Mesothelial cell of epicardium (in vitro differentiated cells): ENCODE data around the gene AKIRIN2. TPM values are rescaled to one million over a fixed set of nuclear protein-coding genes. Genes with fewer than 3 reads are reported as not detected.

Experiments
- DNase-seq, 2 experiments: peaks; one replicate each; pipeline ENCODE4 v3.0.0; 2021; ENCODE audit warnings: low spot score in 2 of 2; ENCODE audit not compliant: unreplicated experiment in 2 of 2
- H3K27ac Mint-ChIP-seq: 2 replicates; pipeline ENCODE4 v1.8.0; 2021; ENCODE audit warnings: mixed read lengths
- H3K27me3 Mint-ChIP-seq: 2 replicates; pipeline ENCODE4 v1.8.0; 2021; ENCODE audit warnings: low read depth, mixed read lengths
- H3K36me3 Mint-ChIP-seq: 2 replicates; pipeline ENCODE4 v1.8.0; 2021; ENCODE audit warnings: mixed read lengths
- H3K4me1 Mint-ChIP-seq: 2 replicates; pipeline ENCODE4 v1.8.0; 2021; ENCODE audit warnings: mixed read lengths
- H3K4me3 Mint-ChIP-seq: 2 replicates; pipeline ENCODE4 v1.8.0; 2021; ENCODE audit warnings: mild to moderate bottlenecking, moderate library complexity, mixed read lengths
- H3K9me3 Mint-ChIP-seq: 2 replicates; pipeline ENCODE4 v1.8.0; 2021; ENCODE audit warnings: mixed read lengths
- total RNA-seq: library from RNA; stranded (reverse); gene quantifications from 3 replicates; pipeline ENCODE4 v1.2.1, GENCODE V29; 2021
- TF ChIP-seq, protein P1 (sequence below): fragments of 200-600 bp; sonication (generic); IDR thresholded peaks from one replicate; pipeline ENCODE4 v1.5.0; 2021; ENCODE audit warnings: antibody characterized with exemption; ENCODE audit not compliant: unreplicated experiment

Gene AKIRIN2
- total RNA-seq, 1 donor from 2014 or later = 88.1 TPM

DNA sequence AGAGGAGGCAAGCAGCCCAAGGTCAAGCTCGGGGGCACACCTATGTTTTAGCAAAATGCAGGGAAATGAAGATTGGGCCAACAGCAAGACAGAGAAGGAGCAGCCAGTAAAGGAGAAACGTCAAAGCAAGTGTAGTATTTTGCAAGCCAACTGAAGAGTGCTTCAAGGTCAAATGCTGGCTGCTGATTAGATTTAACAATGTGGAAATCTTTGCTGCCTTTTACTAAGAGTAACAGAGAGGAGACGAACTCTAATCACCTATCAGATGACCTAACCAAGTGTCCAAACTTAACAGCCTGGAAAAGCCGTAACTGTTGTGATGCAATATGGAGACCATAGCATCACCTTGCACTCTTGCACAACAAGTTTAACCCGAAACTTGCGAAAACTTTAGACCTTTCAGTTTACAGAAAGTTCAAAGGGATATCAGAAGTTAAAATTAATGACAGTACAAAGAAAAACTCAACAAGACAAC, 30.4 kb downstream of the AKIRIN2 start:
- TF ChIP-seq, protein P1, sequence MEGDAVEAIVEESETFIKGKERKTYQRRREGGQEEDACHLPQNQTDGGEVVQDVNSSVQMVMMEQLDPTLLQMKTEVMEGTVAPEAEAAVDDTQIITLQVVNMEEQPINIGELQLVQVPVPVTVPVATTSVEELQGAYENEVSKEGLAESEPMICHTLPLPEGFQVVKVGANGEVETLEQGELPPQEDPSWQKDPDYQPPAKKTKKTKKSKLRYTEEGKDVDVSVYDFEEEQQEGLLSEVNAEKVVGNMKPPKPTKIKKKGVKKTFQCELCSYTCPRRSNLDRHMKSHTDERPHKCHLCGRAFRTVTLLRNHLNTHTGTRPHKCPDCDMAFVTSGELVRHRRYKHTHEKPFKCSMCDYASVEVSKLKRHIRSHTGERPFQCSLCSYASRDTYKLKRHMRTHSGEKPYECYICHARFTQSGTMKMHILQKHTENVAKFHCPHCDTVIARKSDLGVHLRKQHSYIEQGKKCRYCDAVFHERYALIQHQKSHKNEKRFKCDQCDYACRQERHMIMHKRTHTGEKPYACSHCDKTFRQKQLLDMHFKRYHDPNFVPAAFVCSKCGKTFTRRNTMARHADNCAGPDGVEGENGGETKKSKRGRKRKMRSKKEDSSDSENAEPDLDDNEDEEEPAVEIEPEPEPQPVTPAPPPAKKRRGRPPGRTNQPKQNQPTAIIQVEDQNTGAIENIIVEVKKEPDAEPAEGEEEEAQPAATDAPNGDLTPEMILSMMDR = no peak
- Mint-ChIP-seq H3K4me3 (no peak overlapping the region), H3K27ac (peak overlapping the region; percentile 10), H3K36me3 (peaks cover 38% of the 10 kb centered on the region), H3K9me3 (no peaks in the 10 kb centered on the region), H3K4me1 (no peaks in the 10 kb centered on the region), H3K27me3 (no peaks in the 10 kb centered on the region)
- no peak for DNase-seq

- peak overlapping the region; percentile 22 for H3K27ac Mint-ChIP-seq
These were observed 31.3 kb downstream of the AKIRIN2 start for GRCh38 chr6:87670707-87671106.

DNA sequence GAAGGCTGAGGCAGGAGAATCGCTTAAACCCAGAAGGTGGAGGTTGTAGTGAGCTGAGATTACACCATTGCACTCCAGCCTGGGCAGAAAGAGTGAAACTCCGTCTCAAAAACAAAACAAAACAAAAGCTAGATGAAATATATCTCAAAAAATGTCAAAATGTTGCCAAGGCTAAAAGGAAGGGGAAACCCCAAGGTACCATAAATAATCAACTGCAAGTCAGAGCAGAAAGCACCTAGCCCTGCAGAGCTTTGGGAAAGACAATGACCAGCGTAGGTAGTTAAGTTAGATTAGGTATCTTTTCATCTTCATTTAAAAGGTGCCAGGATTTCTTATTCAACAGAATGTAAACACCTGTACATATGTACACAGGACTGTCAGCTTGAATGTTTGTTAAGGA, 33.0 kb downstream of the AKIRIN2 start:
- peaks cover 22% of the 10 kb centered on the region for H3K36me3 Mint-ChIP-seq
- peak overlapping the region; percentile 26 for H3K27ac Mint-ChIP-seq
- H3K27me3 Mint-ChIP-seq = no peaks in the 10 kb centered on the region
- H3K4me1 Mint-ChIP-seq = no peaks in the 10 kb centered on the region
- H3K4me3 Mint-ChIP-seq = no peak overlapping the region
- DNase-seq = no peak
- TF ChIP-seq, protein P1 = no peak
- H3K9me3 Mint-ChIP-seq = no peaks in the 10 kb centered on the region

More at GRCh38 chr6:87670707-87671106, 31.3 kb downstream of the AKIRIN2 start:
- DNase-seq = no peak
- TF ChIP-seq, protein P1 = no peak
- no peak overlapping the region for H3K4me3 Mint-ChIP-seq
- H3K27me3 Mint-ChIP-seq = no peaks in the 10 kb centered on the region
- no peaks in the 10 kb centered on the region for H3K4me1 Mint-ChIP-seq
- H3K9me3 Mint-ChIP-seq = no peaks in the 10 kb centered on the region
- H3K36me3 Mint-ChIP-seq = peaks cover 34% of the 10 kb centered on the region

DNA sequence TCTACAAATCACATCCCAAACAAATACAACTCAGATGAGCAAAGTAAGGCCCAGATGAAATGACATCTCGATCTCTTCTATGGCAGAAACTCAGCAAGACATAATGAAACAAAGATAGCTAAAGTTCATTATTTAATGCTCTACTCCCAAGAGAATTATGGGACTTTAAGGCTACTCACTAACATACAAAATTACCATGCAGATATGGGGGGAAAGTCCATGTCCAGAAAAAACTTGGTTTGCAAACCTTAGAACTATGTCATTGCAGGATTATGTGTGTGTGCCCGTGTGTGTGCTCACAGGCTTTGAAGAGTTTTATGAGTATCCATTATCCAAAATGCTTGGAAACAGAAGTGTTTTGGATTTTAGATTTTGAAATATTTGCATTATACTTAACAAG, 34.0 kb downstream of the AKIRIN2 start:
- Mint-ChIP-seq H3K36me3 (peaks cover 20% of the 10 kb centered on the region), H3K9me3 (no peaks in the 10 kb centered on the region), H3K4me1 (no peaks in the 10 kb centered on the region), H3K27ac (no peak overlapping the region), H3K27me3 (no peaks in the 10 kb centered on the region), H3K4me3 (no peak overlapping the region)
- TF ChIP-seq, protein P1 = no peak
- DNase-seq = no peak

GRCh38 chr6:87667032-87667431, 35.0 kb downstream of the AKIRIN2 start:
- Mint-ChIP-seq H3K4me3 (no peak overlapping the region), H3K27me3 (no peaks in the 10 kb centered on the region), H3K9me3 (no peaks in the 10 kb centered on the region), H3K4me1 (no peaks in the 10 kb centered on the region), H3K27ac (no peak overlapping the region), H3K36me3 (peaks cover 16% of the 10 kb centered on the region)
- DNase-seq = no peak
- TF ChIP-seq, protein P1 = no peak

GRCh38 chr6:87664921-87665485, 37.0 kb downstream of the AKIRIN2 start:
- Mint-ChIP-seq H3K9me3 (no peaks in the 10 kb centered on the region), H3K36me3 (peaks cover 17% of the 10 kb centered on the region), H3K4me3 (no peak overlapping the region), H3K4me1 (no peaks in the 10 kb centered on the region), H3K27me3 (no peaks in the 10 kb centered on the region), H3K27ac (no peak overlapping the region)
- DNase-seq = no peak
- TF ChIP-seq, protein P1 = no peak
